AG04450 (cell line): ENCODE results near the gene ANKRD53. TPM values are rescaled to one million over a fixed set of nuclear protein-coding genes. Genes with fewer than 3 reads are reported as not detected.

Experiments used
- CTCF ChIA-PET: fragments of 300-600, 350-600 bp; formaldehyde crosslinking; extraction: SDS; loops from one replicate; lab custom pipeline; 2022; ENCODE audit warnings: antibody characterized with exemption, inconsistent platforms; lab: Charles Lee
- POLR2A ChIA-PET: fragments of 350-600 bp; formaldehyde crosslinking; extraction: SDS; loops from one replicate; lab custom pipeline; 2021; ENCODE audit warnings: antibody characterized with exemption, inconsistent platforms; lab: Yijun Ruan, JAX
- DNase-seq: peaks from one replicate; pipeline ENCODE4 v3.0.0-alpha.2; 2011; ENCODE audit warnings: low read depth, low spot score
- H3K27ac ChIP-seq: one replicate; pipeline ENCODE4 v1.5.1; 2012; ENCODE audit warnings: low read depth, low read length, control low read depth
- H3K27me3 ChIP-seq: one replicate; pipeline ENCODE4 v1.6.0; 2012; ENCODE audit warnings: low read length; ENCODE audit not compliant: control insufficient read depth, insufficient read depth
- H3K4me3 ChIP-seq: 2 replicates; pipeline ENCODE4 v1.5.1; 2011; ENCODE audit warnings: mild to moderate bottlenecking, low read depth, low read length, control low read depth
- H3K9me3 ChIP-seq: 2 replicates; pipeline ENCODE4 v1.5.1; 2012; ENCODE audit warnings: low read length; ENCODE audit not compliant: control insufficient read depth, insufficient read depth
- CTCF ChIP-seq: IDR thresholded peaks from 2 replicates; pipeline ENCODE4 v1.5.1; 2011; ENCODE audit warnings: low read depth, low read length, control low read depth, inconsistent platforms
- polyA plus RNA-seq: library from polyadenylated mRNA; depleted of rRNA; stranded (reverse); fragments of >200 nt; gene quantifications from 2 replicates; pipeline ENCODE4 v1.2.3, GENCODE V29; 2011

Gene ANKRD53
- polyA plus RNA-seq, 1 experiment, result 0.72 TPM

DNA sequence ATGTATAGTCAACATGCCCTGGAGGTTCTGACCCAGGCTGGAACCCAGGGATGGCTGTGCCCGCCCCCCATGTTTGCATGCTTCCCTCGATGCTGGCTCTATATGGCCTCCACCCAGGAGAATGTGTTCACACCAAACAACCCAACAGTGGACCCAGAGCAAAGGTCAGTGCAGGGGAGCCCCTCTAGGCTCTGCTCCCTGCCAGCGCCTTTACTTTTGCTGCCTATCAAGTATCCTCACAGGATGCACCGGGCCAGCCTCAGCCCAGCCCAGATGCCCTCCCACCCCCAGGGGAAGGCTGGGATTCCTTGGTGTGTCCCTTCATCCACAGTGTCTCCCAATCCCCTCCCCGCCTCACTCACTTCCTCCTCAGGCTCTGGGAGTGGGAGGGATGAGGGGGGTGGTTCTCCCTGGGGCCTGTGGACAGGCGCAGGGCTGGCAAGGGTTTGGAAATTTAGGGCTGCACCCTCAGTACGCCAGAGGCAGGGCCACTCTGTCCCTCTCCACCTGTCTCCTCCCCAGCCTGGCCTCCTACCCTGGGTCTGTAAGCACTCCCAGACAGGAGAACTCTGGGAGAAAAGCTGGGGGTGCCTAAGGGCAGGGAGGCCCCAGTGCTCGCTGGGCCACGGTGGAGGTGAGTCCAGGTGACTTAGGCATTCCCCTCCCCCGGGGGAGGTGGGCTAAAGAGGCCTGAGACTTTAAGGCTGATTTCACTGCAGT lies 40.4 kb upstream of the ANKRD53 start:
- ChIA-PET POLR2A (no interaction called here), CTCF (interaction anchor here (0.9 to 7.1 kb wide), 2 partner anchors 9 to 10 kb away, joined by 5 to 45 read pairs; no protein-coding TSS in a partner anchor)
- no peak for TF ChIP-seq CTCF
- Histone ChIP-seq H3K27ac (no peak overlapping the region), H3K4me3 (no peak overlapping the region), H3K9me3 (no peaks in the 10 kb centered on the region; the same call in 1 of the 2 replicates), H3K27me3 (no peaks in the 10 kb centered on the region)
- DNase-seq, result no peak

- ChIA-PET CTCF (interaction anchor here (0.9 kb wide), 1 partner anchor 9 kb away, joined by 5 read pairs; no protein-coding TSS in a partner anchor), POLR2A (no interaction called here)
- H3K9me3 ChIP-seq, result no peaks in the 10 kb centered on the region; the same call in 1 of the 2 replicates
- no peak overlapping the region for H3K4me3 ChIP-seq
- no peak overlapping the region for H3K27ac ChIP-seq
- DNase-seq, result no peak
- no peak for TF ChIP-seq CTCF
- H3K27me3 ChIP-seq, result no peaks in the 10 kb centered on the region
Measured at GRCh38 chr2:70938586-70938950, 39.9 kb upstream of the ANKRD53 start.

DNA sequence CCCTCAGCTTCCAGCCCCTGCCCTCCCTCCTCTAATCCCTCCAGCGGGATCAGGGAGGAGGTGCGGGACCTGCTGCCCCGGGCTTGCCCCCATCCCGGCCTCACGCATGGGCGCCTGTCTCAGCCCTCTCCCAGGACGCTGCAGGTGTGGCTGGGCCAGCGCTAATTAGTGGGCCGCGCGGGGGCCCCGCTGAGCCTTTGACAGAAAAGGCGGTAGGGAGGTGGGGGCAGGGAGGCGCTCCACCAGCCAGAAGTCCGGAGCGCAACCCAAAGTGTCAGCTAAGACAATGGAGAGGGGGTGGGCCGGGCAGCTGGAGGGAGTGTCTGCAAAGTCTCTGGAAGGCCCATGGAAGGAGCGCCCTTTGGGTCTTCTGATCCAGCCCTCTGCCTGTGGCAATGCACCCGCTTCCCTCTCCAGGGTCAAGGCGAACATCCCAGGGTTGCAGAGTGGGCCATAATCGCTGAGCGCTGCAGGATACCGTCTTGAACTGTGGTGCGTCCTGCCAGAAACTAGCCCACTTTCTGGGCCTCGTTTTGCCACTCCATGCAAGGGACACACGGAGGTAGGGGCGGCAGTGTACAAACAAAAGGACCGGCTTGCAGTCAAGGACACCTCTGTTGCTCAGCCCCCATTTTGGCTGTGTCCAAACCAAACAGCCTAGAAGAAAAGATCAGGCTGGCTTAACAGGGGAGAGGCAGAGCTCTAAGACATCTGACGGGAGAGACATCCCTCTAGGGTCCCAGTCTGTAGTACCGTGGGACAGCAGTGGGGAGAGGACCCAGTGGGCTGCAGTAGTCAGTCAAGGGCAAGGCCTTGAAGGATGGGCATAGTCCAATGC lies 39.2 kb upstream of the ANKRD53 start:
- CTCF ChIA-PET, result interaction anchor here (0.8 to 1.3 kb wide), 4 partner anchors 9 to 25 kb away, joined by 3 to 7 read pairs (median 5); no protein-coding TSS in a partner anchor
- Histone ChIP-seq H3K27ac (no peak overlapping the region), H3K4me3 (no peak overlapping the region), H3K9me3 (no peaks in the 10 kb centered on the region; the same call in 1 of the 2 replicates), H3K27me3 (no peaks in the 10 kb centered on the region)
- POLR2A ChIA-PET, result no interaction called here
- DNase-seq, result no peak
- no peak for TF ChIP-seq CTCF

GRCh38 chr2:70939839-70940580 lies 38.4 kb upstream of the ANKRD53 start:
- no peak overlapping the region for H3K27ac ChIP-seq
- no peak overlapping the region for H3K4me3 ChIP-seq
- CTCF ChIA-PET, result interaction anchor here (1.1 to 1.6 kb wide), 3 partner anchors 9 to 20 kb away, joined by 4 to 7 read pairs (median 5); no protein-coding TSS in a partner anchor
- no peaks in the 10 kb centered on the region; the same call in 1 of the 2 replicates for H3K9me3 ChIP-seq
- no peak for TF ChIP-seq CTCF
- POLR2A ChIA-PET, result no interaction called here
- no peak for DNase-seq
- no peaks in the 10 kb centered on the region for H3K27me3 ChIP-seq
